ENCODE measurements around the gene FSHR. TPM values are rescaled to one million over a fixed set of nuclear protein-coding genes. Genes with fewer than 3 reads are reported as not detected.

FSHR gene
- total RNA-seq, 1 donor from 2014 or later: not detected

DNA sequence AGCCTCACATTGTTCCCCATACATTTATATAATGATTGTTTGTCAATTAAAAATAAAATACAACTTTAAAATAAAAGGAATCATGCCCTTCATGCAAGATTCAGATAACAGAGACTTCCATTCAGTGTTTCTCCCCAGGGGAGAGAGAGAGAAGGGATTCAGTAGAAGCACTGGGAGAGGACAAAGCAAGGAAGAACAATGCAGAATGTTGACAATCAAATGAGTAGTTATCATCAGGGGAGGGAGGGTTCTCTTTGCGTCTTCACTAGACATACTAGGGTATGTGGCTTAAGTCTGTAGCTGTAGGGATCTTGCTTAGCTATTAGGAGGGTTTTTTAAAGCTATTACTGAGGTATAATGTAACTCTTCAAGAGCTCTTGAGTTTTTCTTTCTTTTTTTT is 30.7 kb downstream of the FSHR start:
- H3K4me3 ChIP-seq (ENCODE audit: low read depth, low read length): no peak overlapping the region
- no peak for DNase-seq (ENCODE audit: low read depth)
- TF ChIP-seq CTCF (conservative IDR thresholded peaks at IDR 0.05; ENCODE audit: low read depth, low read length): no peak

DNA sequence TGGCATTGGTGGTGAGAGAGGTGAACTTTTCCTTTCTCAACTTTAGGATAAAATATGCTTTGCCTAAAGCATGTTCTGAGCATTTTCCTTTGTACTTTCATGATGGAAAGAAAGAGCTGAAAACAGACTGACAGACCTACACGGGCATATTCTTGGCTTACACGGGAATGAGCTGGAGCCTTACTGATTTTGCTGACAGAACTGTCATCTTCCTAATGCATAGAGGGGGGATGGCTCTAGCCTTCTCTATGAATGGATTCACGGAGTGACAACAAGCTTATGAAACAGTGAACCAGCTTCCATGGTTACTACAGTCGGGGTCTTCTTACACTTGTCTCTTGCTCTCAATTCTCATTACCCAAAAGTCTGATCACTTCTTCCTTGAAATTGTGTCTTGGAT is 32.2 kb downstream of the FSHR start:
- no peak for DNase-seq (ENCODE audit: low read depth)
- H3K4me3 ChIP-seq (ENCODE audit: low read depth, low read length): no peak overlapping the region
- TF ChIP-seq CTCF (conservative IDR thresholded peaks at IDR 0.05; ENCODE audit: low read depth, low read length): no peak

DNA sequence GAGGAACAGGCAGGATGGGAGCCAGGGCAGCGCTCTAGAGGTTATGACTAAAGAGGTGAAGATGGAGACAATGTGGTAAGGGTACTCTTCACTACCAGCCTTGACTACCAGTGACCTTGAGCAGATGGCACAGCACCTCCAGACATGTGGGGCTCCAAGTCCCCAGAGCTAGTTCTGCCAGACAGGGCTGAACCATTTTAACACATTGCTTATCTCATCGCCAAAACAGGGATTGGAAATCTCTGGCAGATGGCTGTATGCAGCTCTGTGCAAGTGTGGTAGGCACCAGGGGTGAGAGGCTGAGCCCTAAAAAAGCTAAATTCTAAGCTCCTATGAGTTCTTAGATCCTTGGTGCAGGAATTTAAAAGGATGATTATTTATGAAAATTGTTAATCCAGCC is 41.3 kb downstream of the FSHR start:
- H3K4me3 ChIP-seq (ENCODE audit: low read depth, low read length): no peak overlapping the region
- no peak for TF ChIP-seq CTCF (conservative IDR thresholded peaks at IDR 0.05; ENCODE audit: low read depth, low read length)
- no peak for DNase-seq (ENCODE audit: low read depth)

DNA sequence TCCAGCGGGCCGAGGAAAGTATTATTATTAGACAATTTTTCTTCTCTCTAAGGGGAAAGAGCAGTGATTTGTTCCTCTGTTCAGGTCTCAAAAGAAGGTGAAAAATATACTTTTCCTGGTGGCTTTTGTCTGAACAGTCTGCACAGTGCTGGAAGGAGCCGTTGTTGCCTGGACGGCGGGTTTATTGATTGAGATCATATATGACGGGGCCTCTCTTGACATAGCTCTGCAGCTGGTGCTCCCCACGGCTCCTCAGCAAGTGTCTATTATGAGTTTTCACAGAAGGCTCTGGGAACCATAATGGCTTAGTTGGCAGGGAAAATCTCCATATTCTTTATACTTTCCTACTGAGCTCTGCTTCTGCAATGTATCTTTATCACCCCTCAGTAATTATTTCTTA is 42.9 kb downstream of the FSHR start:
- no peak overlapping the region for H3K4me3 ChIP-seq (ENCODE audit: low read depth, low read length)
- no peak for TF ChIP-seq CTCF (conservative IDR thresholded peaks at IDR 0.05; ENCODE audit: low read depth, low read length)

GRCh38 chr2:49111006-49111405 is 43.3 kb downstream of the FSHR start:
- H3K4me3 ChIP-seq (ENCODE audit: low read depth, low read length): no peak overlapping the region
- no peak for DNase-seq (ENCODE audit: low read depth)

More for the DNA sequence above, 42.9 kb downstream of the FSHR start:
- DNase-seq (ENCODE audit: low read depth): no peak

DNA sequence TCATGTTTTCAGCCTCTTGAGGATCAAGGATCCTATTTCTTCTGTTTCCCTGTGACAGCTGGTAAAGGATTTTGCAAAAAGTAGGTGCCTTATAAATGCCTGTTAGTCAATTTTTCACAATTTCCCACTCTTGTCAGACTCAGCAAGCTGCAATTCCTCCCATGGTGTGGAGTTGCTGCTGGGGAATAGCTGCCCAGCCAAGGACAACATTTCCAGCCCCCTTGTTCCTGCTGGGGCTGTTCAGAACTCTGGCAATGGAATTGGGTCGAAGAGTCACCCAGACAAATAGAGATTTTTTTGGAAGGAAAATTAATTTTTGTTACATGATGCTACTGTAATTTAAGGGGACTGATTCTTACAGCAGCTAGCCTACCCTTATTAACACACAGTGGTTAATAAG is 43.7 kb downstream of the FSHR start:
- no peak for DNase-seq (ENCODE audit: low read depth)

More at GRCh38 chr2:49111006-49111405, 43.3 kb downstream of the FSHR start:
- no peak for TF ChIP-seq CTCF (conservative IDR thresholded peaks at IDR 0.05; ENCODE audit: low read depth, low read length)

More for the DNA sequence above, 43.7 kb downstream of the FSHR start:
- H3K4me3 ChIP-seq (ENCODE audit: low read depth, low read length): no peak overlapping the region
- no peak for TF ChIP-seq CTCF (conservative IDR thresholded peaks at IDR 0.05; ENCODE audit: low read depth, low read length)

Data from epithelial cell of proximal tubule (primary cell).